Activated CD8-positive, alpha-beta memory T cell treated with anti-CD3 and anti-CD28 coated beads for 36 hours (primary cell): ENCODE results near the gene RNLS. TPM values are rescaled to one million over a fixed set of nuclear protein-coding genes. Genes with fewer than 3 reads are reported as not detected.

Experiments used
- CTCF ChIA-PET: fragments of 350-600 bp; sonication (Branson Sonifier 250); formaldehyde crosslinking; loops from one replicate; lab custom pipeline; 2021; ENCODE audit warnings: antibody characterized with exemption; lab: Charles Lee
- POLR2A ChIA-PET: fragments of 350-600 bp; sonication (Branson Sonifier 250); formaldehyde crosslinking; loops from one replicate; lab custom pipeline; 2021; ENCODE audit warnings: antibody characterized with exemption; lab: Charles Lee
- total RNA-seq, 2 experiments: library from RNA; stranded (reverse); gene quantifications; one replicate each; pipeline ENCODE4 v1.2.3, GENCODE V29; 2021

RNLS gene
- total RNA-seq, 2 experiments from 2014 or later, result 4.3 to 6.2 TPM

DNA sequence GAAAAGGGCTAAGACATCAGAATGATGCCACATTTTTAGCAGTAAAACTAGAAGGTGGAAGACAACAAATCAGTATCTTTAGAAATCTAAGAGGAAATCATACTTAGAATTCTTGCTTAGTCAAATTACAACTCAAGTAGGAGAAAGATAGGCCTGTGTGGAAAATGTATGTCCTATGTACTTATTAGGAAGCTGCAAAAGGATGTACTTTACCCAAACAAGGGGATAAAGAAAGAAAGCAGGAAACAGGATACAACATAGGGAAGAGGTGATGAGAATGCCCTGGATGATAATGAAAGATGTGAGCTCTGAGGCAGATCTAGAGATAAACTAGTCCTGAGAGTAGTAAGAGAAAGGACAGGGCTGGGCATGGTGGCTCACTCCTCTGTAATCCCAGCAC, 54.9 kb downstream of the RNLS start:
- ChIA-PET CTCF (no interaction called here), POLR2A (no interaction called here)

DNA sequence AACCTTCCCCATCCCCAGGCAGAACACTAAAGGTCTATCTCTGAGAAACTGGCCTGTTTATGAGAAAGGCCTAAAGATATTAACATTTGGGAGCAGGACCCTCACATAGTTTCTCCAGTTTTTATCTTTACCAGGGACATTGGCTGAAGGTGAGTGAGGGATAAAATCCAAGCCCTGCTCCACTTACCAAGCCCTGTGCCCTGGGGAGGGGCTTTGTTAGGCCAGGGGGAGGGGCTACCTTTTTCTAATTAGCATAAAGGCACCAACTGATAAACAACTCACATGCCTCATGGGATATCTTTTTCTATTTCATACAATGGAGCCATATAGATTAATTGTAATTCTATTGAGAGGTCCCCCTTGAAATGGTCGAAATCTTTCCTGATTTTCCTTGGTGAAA, 55.9 kb downstream of the RNLS start:
- ChIA-PET POLR2A (no interaction called here), CTCF (no interaction called here)

DNA sequence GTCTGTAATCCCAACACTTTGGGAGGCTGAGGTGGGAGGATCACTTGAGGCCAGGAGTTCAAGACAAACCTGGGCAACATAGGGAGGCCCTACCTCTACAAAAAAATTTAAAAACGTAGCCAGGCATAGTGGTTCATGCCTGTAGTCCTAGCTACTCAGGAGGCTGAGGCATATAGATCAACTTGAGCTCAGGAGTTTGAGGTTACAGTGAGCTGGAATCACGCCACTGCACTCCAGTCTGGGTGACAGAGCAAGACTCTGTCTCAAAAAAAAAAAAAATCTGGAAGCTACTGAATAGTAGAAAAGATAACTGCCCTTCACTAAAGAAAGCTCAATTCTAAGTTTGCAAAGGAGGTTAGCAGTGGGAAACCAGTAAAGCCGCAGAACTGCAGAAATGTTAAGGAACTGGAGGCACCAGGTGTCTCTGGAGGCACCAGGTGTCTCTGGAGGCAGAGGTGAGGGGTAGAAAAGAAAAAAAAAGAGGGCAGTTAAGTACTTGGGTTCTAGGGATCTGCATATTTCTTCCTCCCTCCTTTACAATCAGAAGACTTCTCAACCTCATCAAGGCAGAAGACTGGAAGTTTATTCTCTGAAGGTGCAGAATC, 56.5 kb downstream of the RNLS start:
- ChIA-PET CTCF (no interaction called here), POLR2A (no interaction called here)

- POLR2A ChIA-PET, result no interaction called here
Observed at GRCh38 chr10:88525371-88526069, 57.6 kb downstream of the RNLS start.

DNA sequence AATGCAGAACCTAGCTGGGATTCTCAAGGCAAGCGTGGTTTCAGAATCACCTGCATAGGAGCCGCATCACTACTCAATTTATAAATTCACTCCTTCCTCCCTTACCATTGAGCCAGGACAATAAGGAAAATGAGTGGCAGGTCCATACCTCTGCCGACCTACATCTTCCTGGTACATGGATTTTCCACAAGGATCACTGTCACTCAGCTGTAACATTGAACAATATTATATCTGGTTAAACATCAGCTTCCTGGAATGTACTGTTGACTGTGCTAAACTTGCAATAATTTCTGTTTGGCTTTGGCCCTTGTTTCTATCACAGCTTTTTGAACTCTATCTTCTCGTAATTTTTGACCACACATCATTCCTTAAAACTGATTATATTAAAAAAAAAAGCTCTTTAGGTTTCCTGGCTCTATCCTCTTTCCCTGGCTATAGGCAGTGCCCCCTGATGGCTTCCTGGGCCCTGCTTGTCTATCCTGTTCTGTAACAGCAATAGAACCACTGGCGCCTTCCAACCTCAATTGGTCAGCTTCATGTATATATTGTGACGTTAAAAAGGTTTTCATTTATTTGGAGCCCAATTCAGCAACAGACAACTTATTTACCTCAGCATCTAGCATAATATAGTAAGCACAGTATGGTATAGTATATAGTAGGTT, 59.2 kb downstream of the RNLS start:
- CTCF ChIA-PET, result no interaction called here
- POLR2A ChIA-PET, result no interaction called here

More at GRCh38 chr10:88525371-88526069, 57.6 kb downstream of the RNLS start:
- CTCF ChIA-PET, result no interaction called here

DNA sequence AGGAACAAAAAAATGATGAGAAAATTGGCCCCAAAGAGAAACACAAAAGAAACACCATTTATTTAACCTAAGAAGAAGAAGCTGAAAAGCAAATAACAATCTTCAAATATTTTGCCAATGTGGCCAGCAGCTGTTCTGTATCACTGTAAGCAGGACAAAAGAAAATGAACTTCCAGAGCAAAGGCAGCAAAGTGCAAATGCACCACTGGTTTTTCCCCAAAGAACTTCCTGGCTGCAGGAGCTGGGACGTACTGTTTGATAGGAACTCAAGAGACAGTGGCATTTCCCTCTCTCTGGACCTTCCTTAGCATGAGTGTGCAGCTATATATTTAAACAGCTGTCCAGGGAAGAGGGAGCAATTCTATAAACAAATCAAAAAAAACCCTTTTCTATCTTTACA, 60.4 kb downstream of the RNLS start:
- ChIA-PET CTCF (no interaction called here), POLR2A (interaction anchor here (0.6 kb wide), 1 partner anchor 194 kb away, joined by 3 read pairs; no protein-coding TSS in a partner anchor)

- CTCF ChIA-PET, result no interaction called here
- POLR2A ChIA-PET, result no interaction called here
Observed at GRCh38 chr10:88521791-88522190, 61.3 kb downstream of the RNLS start.

GRCh38 chr10:88515235-88515634, 67.9 kb downstream of the RNLS start:
- CTCF ChIA-PET, result no interaction called here
- POLR2A ChIA-PET, result no interaction called here

DNA sequence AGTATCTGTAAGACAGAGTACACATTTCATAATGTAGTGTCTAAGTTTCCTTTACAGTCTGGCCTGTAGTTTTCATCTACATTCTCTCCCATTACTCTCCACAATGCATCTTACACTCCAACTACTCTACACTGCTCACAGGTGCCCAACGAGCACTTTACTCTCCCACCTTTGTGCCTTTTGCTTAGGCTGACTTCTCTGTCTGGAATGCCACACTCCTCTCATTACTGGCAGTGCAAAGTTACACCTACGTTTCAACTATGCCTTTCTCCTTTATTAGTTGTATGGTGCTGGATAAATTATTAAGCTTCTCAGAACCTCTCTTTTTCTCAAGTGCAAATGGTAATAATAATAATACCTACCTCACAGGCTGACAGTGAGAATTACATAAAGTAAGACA, 70.5 kb downstream of the RNLS start:
- ChIA-PET POLR2A (no interaction called here), CTCF (no interaction called here)

DNA sequence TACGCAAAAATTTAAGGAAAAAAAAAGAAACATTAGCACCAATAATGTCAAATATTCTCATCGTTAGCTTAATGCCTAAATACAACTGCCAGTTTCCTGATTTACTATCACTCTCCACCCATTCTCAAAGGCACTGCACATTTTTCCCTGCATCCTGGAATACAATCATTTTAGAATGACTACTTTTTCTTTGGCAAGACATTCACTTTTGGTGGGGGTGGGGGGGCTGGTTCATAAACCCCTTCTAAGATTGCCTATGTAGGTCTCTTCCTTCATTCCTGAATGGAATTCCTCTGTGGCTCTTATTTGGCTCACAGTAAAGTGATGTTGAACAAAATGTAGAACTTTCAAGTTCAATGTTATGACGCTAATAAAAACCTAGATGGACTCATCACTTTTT, 74.3 kb downstream of the RNLS start:
- CTCF ChIA-PET, result no interaction called here
- POLR2A ChIA-PET, result no interaction called here

GRCh38 chr10:88507826-88508453, 75.2 kb downstream of the RNLS start:
- ChIA-PET CTCF (no interaction called here), POLR2A (no interaction called here)

- CTCF ChIA-PET, result no interaction called here
Observed at GRCh38 chr10:88507404-88507803, 75.7 kb downstream of the RNLS start.

GRCh38 chr10:88505680-88506215, 77.4 kb downstream of the RNLS start:
- ChIA-PET CTCF (no interaction called here), POLR2A (no interaction called here)

More at GRCh38 chr10:88507404-88507803, 75.7 kb downstream of the RNLS start:
- POLR2A ChIA-PET, result no interaction called here

- POLR2A ChIA-PET, result no interaction called here
- CTCF ChIA-PET, result no interaction called here
Observed at GRCh38 chr10:88505265-88505664, 77.9 kb downstream of the RNLS start.

GRCh38 chr10:88500656-88501055, 82.5 kb downstream of the RNLS start:
- POLR2A ChIA-PET, result no interaction called here
- CTCF ChIA-PET, result no interaction called here

DNA sequence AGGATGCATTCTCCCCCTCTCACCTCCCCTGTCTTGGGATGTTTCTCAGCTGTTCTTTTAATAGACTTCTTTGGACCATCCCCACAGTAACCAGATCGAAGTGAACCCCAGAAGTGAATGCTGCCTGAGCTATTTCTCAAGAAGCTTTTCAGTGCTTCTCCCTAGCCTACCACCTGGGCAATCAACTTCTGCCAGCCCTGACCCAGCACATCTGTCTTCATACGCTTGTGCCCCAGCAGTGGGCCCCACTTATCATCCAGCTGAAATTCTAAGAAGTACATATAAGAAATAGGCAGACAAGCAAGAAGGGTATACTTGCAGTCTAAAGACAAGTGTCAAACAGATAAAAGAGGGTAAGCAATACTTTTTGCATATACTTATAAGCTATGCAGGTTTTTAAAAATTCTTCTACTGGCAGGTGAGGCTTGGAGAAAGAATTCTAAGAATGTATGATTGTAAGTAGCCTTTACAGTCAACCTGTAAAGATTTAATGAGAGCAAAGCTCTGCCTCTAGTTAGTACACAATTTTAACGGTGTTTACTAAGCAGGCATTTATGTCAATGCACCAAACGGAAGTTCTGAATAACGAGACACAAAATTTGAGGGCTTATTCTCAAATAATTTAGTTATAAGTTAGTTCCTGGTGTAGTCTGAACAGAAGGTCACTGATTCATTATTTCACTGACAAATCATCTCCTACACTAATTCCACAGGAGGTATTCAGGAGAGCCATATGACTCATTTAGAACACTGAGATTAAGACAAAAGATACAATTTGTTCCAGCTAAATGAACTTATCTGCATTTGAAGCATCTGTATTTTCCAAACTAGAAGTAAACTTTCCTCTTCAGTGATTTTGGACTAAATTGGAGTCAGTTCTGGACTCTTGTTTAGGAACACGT, 83.3 kb downstream of the RNLS start:
- ChIA-PET CTCF (no interaction called here), POLR2A (no interaction called here)

DNA sequence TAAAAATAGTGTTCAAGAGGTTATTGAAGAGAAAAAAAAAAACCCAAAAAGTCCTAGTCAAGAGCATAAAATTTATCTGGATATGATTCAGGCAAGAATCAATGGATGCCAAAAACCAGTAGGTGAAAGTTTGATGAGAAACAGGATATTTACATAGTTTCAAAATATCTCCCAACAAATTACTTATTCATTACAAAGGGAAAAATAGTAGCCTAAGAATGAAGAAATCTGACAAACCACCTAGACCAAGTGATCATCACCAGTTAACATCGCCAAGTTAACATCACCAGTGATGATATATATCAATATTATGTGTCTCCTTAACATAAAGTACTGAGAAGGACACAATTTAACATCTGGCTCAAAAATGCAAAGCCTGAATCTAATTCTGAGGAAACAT, 85.2 kb downstream of the RNLS start:
- CTCF ChIA-PET, result no interaction called here
- POLR2A ChIA-PET, result no interaction called here

GRCh38 chr10:88494537-88494936, 88.6 kb downstream of the RNLS start:
- POLR2A ChIA-PET, result no interaction called here
- CTCF ChIA-PET, result no interaction called here
